ENCODE results near the gene TMEM192. TPM values are rescaled to one million over a fixed set of nuclear protein-coding genes. Genes with fewer than 3 reads are reported as not detected.
"Not testable (repeated sequence)": the region's sequence is repeated elsewhere in the genome, so short reads cannot be mapped to it uniquely, and the experiment has no call there.

Gene TMEM192
- total RNA-seq, 2 experiments from 2014 or later = 6.6 to 15.5 TPM

DNA sequence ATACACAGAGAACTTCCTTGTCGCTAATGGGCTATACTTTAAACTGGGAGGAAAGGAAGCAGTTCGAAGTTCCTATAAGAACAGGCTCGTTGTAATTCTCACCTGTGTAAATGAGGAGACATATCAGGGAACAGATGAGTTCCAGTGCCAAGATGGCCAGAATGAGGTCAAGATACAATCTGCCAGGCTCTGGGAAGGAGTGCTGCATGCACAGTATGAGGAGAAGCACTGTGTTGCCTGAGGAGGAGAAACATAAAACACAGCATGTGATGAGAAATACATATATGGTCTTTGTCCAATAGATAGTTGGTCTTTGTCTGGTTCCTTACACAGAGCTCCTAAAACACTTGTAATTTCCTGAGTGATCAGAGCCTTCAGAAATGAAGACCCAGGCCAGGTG, 24.3 kb downstream of the TMEM192 start:
- Histone ChIP-seq H3K4me2 (ENCODE audit: low read length) (no peak overlapping the region), H3K4me1 (ENCODE audit: insufficient read depth, low read length, poor library complexity, severe bottlenecking) (no peaks in the 10 kb centered on the region), H2AFZ (ENCODE audit: low read length) (no peak overlapping the region), H3K4me3 (ENCODE audit: low read depth, low read length, poor library complexity, severe bottlenecking) (no peak overlapping the region), H3K9me3 (ENCODE audit: low read length) (no peaks in the 10 kb centered on the region), H3K36me3 (ENCODE audit: insufficient read depth, low read length) (peaks cover 65% of the 10 kb centered on the region), H4K20me1 (ENCODE audit: insufficient read depth, low read length) (no peaks in the 10 kb centered on the region), H3K27ac (ENCODE audit: low read depth, low read length, poor library complexity, severe bottlenecking) (no peak overlapping the region), H3K79me2 (ENCODE audit: insufficient read depth, low read depth, low read length) (no peaks in the 10 kb centered on the region), H3K9me2 (ENCODE audit: insufficient read depth, low read length) (no peaks in the 10 kb centered on the region)
- intact Hi-C loops (cut with micrococcal nuclease; ENCODE audit: unreplicated experiment) = no loop called here
- TF ChIP-seq, protein P1, sequence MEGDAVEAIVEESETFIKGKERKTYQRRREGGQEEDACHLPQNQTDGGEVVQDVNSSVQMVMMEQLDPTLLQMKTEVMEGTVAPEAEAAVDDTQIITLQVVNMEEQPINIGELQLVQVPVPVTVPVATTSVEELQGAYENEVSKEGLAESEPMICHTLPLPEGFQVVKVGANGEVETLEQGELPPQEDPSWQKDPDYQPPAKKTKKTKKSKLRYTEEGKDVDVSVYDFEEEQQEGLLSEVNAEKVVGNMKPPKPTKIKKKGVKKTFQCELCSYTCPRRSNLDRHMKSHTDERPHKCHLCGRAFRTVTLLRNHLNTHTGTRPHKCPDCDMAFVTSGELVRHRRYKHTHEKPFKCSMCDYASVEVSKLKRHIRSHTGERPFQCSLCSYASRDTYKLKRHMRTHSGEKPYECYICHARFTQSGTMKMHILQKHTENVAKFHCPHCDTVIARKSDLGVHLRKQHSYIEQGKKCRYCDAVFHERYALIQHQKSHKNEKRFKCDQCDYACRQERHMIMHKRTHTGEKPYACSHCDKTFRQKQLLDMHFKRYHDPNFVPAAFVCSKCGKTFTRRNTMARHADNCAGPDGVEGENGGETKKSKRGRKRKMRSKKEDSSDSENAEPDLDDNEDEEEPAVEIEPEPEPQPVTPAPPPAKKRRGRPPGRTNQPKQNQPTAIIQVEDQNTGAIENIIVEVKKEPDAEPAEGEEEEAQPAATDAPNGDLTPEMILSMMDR (conservative IDR thresholded peaks at IDR 0.05; ENCODE audit: low read length) = no peak
- TF ChIP-seq EZH2phosphoT487 (IDR thresholded peaks at IDR 0.05; ENCODE audit: borderline replicate concordance, low read depth, low read length) = no peak
- POLR2A ChIA-PET = interaction anchor here (0.6 to 1.3 kb wide), 3 partner anchors 12 to 758 kb away, joined by 4 to 6 read pairs (median 4); no protein-coding TSS in a partner anchor
- BruUV-seq (replicated peaks) = no TSS peak
- CTCF ChIA-PET (ENCODE audit: unreplicated experiment) = no interaction called here
- DNase-seq (ENCODE audit: low spot score) = no peak

DNA sequence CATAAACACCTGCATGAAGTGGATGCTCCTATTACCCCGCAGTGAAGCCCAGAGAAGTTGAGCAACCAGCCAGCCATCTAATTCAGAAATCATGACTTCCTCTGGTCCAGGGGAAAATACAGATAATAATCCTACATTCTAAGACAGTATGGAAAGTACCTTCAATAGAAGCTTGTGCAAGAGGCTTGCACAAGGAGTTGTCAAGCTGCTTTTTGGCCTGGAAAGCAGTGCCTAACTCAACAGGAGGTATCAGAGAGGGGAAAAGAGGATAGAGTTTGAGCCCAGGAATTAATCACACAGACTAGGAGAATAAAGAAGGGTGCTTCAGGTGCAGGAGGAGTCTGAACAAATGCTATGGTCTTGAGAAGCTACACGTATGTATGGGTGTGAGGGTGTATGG, 26.7 kb downstream of the TMEM192 start:
- CTCF ChIA-PET (ENCODE audit: unreplicated experiment) = interaction anchor here (0.6 kb wide), 1 partner anchor 9 kb away, joined by 3 read pairs; no protein-coding TSS in a partner anchor

DNA sequence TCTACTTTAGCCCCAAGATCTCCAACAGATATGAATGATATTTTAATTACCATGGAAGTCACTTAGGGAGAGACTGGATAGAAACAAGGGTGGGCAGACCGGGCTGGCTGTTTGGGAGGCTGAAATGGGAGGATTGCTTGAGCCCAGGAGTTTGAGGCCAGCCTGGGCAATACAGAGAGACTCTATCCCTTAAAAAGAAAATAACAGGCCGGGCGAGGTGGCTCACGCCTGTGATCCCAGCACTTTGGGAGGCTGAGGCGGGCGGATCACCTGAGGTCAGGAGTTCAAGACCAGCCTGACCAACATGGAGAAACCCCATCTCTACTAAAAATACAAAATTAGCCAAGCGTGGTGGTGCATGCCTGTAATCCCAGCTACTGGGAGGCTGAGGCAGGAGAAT, 27.9 kb downstream of the TMEM192 start:
- H3K9me3 ChIP-seq (ENCODE audit: low read length); H3K4me3 ChIP-seq (ENCODE audit: low read depth, low read length, poor library complexity, severe bottlenecking); BruUV-seq (replicated peaks); H2AFZ ChIP-seq (ENCODE audit: low read length); H3K27ac ChIP-seq (ENCODE audit: low read depth, low read length, poor library complexity, severe bottlenecking); H4K20me1 ChIP-seq (ENCODE audit: insufficient read depth, low read length); H3K9me2 ChIP-seq (ENCODE audit: insufficient read depth, low read length); H3K4me1 ChIP-seq (ENCODE audit: insufficient read depth, low read length, poor library complexity, severe bottlenecking); H3K4me2 ChIP-seq (ENCODE audit: low read length); H3K79me2 ChIP-seq (ENCODE audit: insufficient read depth, low read depth, low read length); CTCF ChIA-PET (ENCODE audit: unreplicated experiment); intact Hi-C loops (cut with micrococcal nuclease; ENCODE audit: unreplicated experiment); DNase-seq (ENCODE audit: low spot score): not testable (repeated sequence)
- POLR2A ChIA-PET = interaction anchor here (0.7 kb wide), 1 partner anchor 1529 kb away, joined by 3 read pairs; no protein-coding TSS in a partner anchor
- peaks cover 47% of the 10 kb centered on the region for H3K36me3 ChIP-seq (ENCODE audit: insufficient read depth, low read length)

More for the DNA sequence above, 26.7 kb downstream of the TMEM192 start:
- intact Hi-C loops (cut with micrococcal nuclease; ENCODE audit: unreplicated experiment) = no loop called here
- H3K9me3 ChIP-seq (ENCODE audit: low read length) = no peaks in the 10 kb centered on the region
- no peak overlapping the region for H3K27ac ChIP-seq (ENCODE audit: low read depth, low read length, poor library complexity, severe bottlenecking)
- no peak overlapping the region for H3K4me3 ChIP-seq (ENCODE audit: low read depth, low read length, poor library complexity, severe bottlenecking)
- H4K20me1 ChIP-seq (ENCODE audit: insufficient read depth, low read length) = no peaks in the 10 kb centered on the region
- H3K4me2 ChIP-seq (ENCODE audit: low read length) = no peak overlapping the region
- peaks cover 52% of the 10 kb centered on the region for H3K36me3 ChIP-seq (ENCODE audit: insufficient read depth, low read length)
- DNase-seq (ENCODE audit: low spot score) = no peak
- no TSS peak for BruUV-seq (replicated peaks)
- TF ChIP-seq, protein P1 (conservative IDR thresholded peaks at IDR 0.05; ENCODE audit: low read length) = no peak
- no peak for TF ChIP-seq EZH2phosphoT487 (IDR thresholded peaks at IDR 0.05; ENCODE audit: borderline replicate concordance, low read depth, low read length)
- no peaks in the 10 kb centered on the region for H3K4me1 ChIP-seq (ENCODE audit: insufficient read depth, low read length, poor library complexity, severe bottlenecking)
- no peaks in the 10 kb centered on the region for H3K79me2 ChIP-seq (ENCODE audit: insufficient read depth, low read depth, low read length)
- POLR2A ChIA-PET = no interaction called here
- no peaks in the 10 kb centered on the region for H3K9me2 ChIP-seq (ENCODE audit: insufficient read depth, low read length)
- no peak overlapping the region for H2AFZ ChIP-seq (ENCODE audit: low read length)
